ENCODE data around the gene DUSP3. TPM values are rescaled to one million over a fixed set of nuclear protein-coding genes. Genes with fewer than 3 reads are reported as not detected.

DUSP3 gene
- total and polyA plus RNA-seq, 2 of the 13 experiments (the other 11 are each of a cell fraction or from before 2014, with no cell fraction given), result 60.0 to 71.5 TPM

DNA sequence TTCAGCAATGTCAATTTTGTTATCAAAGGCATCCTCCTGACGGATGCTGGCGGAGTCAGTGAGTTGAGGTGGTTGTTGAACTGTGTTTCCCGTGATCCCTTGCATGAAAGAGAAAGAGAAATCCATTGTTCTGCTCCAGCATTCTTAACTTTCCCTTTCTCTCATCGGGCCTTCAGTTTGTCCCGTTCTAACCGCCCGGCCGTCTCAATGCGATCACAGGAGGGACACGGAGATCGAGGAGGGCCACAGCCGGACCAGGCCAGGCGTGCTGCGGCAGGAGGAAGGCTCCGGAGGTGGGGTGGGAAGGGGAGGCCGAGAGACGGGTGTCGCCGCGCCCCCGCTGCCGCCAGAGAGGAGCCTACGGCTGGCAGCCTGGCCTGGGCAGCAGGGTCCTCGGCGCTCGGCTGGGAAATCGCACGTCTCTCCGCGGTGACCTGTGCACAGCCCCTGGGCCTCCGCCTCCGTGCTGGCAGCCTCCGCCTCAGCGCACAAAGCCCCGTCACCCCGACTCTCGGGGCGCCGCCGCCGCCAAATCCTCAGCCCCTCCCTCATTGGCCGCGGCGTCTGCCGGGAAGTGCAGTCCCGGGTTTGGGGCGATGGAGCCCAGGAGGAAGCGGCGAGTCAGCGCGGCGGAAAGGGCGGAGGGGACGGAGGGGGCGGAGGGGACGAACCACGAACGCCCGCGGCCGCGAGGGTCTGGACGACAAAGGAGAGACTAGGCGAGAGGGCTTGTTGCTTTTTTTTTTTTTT is 58.3 kb downstream of the DUSP3 start (continued):
- TF ChIP-seq, protein P1, sequence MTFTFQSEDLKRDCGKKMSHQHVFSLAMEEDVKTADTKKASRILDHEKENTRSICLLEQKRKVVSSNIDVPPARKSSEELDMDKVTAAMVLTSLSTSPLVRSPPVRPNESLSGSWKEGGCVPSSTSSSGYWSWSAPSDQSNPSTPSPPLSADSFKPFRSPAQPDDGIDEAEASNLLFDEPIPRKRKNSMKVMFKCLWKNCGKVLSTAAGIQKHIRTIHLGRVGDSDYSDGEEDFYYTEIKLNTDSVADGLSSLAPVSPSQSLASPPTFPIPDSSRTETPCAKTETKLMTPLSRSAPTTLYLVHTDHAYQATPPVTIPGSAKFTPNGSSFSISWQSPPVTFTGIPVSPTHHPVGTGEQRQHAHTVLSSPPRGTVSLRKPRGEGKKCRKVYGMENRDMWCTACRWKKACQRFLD (CRISPR knock-in tag; IDR thresholded peaks at IDR 0.05; ENCODE audit: borderline replicate concordance), result no peak
- TF ChIP-seq ASH2L (IDR thresholded peaks at IDR 0.05; ENCODE audit: insufficient read length, low read depth, low read length), result no peak
- TF ChIP-seq, protein P2, sequence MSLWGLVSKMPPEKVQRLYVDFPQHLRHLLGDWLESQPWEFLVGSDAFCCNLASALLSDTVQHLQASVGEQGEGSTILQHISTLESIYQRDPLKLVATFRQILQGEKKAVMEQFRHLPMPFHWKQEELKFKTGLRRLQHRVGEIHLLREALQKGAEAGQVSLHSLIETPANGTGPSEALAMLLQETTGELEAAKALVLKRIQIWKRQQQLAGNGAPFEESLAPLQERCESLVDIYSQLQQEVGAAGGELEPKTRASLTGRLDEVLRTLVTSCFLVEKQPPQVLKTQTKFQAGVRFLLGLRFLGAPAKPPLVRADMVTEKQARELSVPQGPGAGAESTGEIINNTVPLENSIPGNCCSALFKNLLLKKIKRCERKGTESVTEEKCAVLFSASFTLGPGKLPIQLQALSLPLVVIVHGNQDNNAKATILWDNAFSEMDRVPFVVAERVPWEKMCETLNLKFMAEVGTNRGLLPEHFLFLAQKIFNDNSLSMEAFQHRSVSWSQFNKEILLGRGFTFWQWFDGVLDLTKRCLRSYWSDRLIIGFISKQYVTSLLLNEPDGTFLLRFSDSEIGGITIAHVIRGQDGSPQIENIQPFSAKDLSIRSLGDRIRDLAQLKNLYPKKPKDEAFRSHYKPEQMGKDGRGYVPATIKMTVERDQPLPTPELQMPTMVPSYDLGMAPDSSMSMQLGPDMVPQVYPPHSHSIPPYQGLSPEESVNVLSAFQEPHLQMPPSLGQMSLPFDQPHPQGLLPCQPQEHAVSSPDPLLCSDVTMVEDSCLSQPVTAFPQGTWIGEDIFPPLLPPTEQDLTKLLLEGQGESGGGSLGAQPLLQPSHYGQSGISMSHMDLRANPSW (CRISPR knock-in tag; IDR thresholded peaks at IDR 0.05; ENCODE audit: borderline replicate concordance), result no peak
- no peak for TF ChIP-seq RFX3 (CRISPR knock-in tag; IDR thresholded peaks at IDR 0.05)
- TF ChIP-seq ISX (CRISPR knock-in tag; conservative IDR thresholded peaks at IDR 0.05), result no peak
- no peak for TF ChIP-seq HNRNPH1 (optimal IDR thresholded peaks at IDR 0.05; ENCODE audit: low read depth, low read length)
- TF ChIP-seq ZSCAN20 (CRISPR knock-in tag; IDR thresholded peaks at IDR 0.05; ENCODE audit: borderline replicate concordance), result no peak
- TF ChIP-seq, protein P3, sequence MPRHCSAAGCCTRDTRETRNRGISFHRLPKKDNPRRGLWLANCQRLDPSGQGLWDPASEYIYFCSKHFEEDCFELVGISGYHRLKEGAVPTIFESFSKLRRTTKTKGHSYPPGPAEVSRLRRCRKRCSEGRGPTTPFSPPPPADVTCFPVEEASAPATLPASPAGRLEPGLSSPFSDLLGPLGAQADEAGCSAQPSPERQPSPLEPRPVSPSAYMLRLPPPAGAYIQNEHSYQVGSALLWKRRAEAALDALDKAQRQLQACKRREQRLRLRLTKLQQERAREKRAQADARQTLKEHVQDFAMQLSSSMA (CRISPR knock-in tag; IDR thresholded peaks at IDR 0.05), result no peak
- TF ChIP-seq, protein P4, sequence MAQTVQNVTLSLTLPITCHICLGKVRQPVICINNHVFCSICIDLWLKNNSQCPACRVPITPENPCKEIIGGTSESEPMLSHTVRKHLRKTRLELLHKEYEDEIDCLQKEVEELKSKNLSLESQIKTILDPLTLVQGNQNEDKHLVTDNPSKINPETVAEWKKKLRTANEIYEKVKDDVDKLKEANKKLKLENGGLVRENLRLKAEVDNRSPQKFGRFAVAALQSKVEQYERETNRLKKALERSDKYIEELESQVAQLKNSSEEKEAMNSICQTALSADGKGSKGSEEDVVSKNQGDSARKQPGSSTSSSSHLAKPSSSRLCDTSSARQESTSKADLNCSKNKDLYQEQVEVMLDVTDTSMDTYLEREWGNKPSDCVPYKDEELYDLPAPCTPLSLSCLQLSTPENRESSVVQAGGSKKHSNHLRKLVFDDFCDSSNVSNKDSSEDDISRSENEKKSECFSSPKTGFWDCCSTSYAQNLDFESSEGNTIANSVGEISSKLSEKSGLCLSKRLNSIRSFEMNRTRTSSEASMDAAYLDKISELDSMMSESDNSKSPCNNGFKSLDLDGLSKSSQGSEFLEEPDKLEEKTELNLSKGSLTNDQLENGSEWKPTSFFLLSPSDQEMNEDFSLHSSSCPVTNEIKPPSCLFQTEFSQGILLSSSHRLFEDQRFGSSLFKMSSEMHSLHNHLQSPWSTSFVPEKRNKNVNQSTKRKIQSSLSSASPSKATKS (CRISPR knock-in tag; IDR thresholded peaks at IDR 0.05), result no peak
